ENCODE measurements around the gene CELF5.
A peak's percentile ranks its signal among the peaks of the same experiment; 100 is the strongest.

CELF5 gene

DNA sequence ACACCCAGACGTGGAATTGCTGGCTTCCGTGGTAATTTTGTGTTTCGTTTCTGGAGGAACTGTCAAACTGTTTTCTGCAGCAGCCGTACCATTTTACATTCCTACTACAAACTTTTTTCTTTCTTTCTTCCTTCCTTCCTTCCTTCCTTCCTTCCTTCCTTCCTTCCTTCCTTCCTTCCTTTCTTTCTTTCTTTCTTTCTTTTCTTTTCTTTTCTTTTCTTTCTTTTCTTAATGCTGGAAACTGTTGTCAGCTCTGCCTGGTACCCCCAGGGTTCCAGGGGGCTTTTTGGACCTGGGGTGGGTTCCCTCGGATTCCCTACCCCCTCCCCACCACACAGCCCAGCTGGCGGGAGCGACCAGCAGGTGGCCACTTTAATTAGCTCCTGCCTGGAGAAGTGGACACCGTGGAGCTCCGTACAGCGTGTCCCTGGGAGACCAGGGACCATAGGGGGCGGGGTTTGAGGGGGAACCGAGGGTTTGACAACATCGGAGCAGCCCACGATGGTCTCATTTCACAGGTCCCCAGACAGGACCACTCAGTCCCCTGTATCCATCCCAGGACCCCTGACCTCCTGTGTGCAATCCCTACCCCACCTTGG lies 24.4 kb downstream of the CELF5 start:
- no peak for DNase-seq

DNA sequence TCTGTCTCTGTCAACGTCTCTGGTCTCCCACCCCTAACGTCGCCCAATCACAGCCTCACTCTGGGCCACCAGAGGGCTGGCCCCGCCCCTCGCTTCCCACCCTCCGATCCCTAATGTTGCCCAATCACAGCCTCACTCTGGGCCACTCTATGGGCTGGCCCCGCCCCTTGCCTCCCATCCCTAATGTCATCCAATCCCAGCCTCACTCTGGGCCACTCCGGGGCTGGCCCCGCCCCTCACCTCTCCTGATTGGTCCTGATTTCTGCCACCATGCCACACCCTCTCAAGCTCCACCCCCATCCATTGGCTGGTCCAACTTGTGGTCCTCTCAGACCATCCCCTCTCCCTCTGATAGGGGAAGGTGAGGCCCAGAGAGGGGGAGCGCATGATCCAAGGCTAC lies 24.9 kb downstream of the CELF5 start:
- DNase-seq, result no peak

- no peak for DNase-seq
Measured at GRCh38 chr19:3250675-3251074, 26.2 kb downstream of the CELF5 start.

GRCh38 chr19:3251229-3251628 lies 26.8 kb downstream of the CELF5 start:
- DNase-seq, result no peak

GRCh38 chr19:3252650-3253049 lies 28.2 kb downstream of the CELF5 start:
- DNase-seq, result no peak

DNA sequence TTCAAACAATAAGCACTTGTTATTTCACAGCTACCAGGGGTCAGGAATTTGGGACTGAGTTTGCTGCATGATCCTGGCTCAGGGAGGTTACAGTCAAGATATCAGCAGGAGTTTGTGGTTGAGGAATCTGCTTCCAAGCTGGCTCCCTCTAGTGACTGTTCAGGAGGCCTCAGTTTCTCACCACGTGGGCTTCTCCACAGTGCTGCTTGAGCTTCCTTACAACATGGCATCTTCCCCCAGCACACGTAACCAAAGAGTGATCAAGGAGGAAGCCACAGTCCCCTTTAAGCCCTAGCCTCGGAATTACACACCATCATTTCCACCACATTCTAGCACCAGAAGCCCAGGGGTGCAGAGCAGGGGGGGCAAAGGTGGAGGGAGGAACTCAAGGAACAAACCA lies 28.8 kb downstream of the CELF5 start:
- no peak for DNase-seq

GRCh38 chr19:3254520-3254919 lies 30.1 kb downstream of the CELF5 start:
- no peak for DNase-seq

- no peak for DNase-seq
Measured at GRCh38 chr19:3257071-3257470, 32.6 kb downstream of the CELF5 start.

GRCh38 chr19:3262362-3262761 lies 37.9 kb downstream of the CELF5 start:
- no peak for DNase-seq

DNA sequence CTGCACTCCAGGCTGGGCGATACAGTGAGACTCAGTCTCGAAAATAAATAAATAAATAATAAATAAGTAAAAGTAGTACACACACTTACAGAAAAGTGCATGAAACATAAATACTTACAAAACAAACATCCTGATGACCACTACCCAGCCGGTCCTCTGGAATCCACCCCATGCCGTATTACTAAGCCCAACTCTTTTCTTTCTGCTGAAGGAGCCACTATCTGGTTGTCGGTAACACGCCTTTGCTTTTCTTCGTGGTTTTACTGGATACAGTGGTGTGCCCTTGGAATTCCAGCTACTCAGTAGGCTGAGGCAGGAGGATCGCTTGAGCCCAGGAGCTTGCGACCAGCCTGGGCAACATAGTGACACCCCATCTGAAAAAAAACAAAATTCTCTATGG lies 39.4 kb downstream of the CELF5 start:
- DNase-seq, result no peak

- no peak for DNase-seq
Measured at GRCh38 chr19:3265432-3265831, 41.0 kb downstream of the CELF5 start.

DNA sequence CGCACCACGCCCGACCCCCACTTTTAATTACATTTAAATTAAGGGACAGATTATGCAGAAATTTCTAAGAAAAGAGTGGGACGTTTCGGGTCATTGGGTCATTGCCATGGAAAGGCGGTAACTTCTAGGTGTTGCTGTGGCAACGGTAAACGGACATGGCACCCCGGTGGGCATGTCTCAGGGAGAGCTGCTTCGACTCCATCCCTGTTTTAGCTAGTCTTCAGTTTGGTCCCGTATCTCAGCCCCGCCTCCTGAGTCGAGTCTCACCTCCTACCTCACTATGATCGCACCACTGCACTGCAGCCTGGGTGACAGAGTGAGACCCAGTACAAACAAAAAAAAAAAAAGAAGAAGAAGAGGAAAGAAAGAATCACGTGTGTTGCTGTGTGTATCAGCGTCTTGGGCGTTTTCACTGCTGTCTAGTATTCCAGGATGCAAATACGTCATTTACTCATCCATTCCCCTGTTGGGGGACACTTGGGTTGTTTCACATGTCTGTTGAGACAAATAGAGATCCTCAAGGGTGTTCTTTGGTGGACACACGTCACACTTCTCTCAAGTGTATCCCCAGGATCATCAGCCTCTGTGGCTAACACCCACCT lies 41.7 kb downstream of the CELF5 start:
- DNase-seq, result no peak

GRCh38 chr19:3266792-3267514 lies 42.5 kb downstream of the CELF5 start:
- DNase-seq, result peak; percentile 21

DNA sequence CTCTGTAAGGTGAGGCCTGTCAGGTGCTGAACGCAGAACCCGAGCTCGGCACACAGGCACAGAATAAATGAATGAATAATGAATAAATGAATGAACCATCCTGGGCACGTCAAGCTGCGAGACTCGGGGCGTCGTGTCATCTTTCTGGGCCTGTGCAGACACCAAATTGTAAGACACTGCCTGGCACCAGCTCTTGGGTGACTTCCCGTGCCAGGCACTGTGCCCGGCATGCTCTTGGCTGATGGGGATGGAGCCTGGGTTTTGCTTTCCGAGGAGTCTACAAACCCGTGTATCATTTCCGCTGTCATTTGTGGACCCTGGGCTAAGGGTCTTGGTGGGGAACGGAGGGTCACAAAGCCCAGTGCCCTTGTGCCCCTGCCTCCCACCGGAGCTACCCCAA lies 43.9 kb downstream of the CELF5 start:
- DNase-seq, result no peak

GRCh38 chr19:3268763-3269162 lies 44.3 kb downstream of the CELF5 start:
- DNase-seq, result no peak

GRCh38 chr19:3269916-3270671 lies 45.6 kb downstream of the CELF5 start:
- DNase-seq, result peak; percentile 35

DNA sequence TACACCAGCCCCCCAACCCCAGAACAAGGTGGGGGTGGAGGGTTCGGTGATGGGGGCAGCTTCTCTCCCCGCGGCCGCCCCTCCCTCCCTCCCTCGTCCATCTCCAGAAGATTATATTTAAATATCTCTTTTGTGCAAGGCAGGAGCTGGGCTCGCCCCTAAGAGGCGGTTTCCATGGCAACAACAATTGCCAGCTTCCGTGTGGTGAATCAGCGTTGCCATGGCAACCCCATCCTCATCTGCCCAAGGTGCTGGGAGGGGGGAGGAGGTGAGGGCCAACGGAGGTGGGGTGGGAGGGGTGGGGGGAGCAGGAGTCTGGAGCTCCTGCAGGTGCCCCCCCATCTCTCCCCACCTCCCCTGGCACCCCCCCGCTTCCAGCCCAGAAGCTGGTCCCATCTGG lies 46.4 kb downstream of the CELF5 start:
- peak; percentile 96 for DNase-seq

DNA sequence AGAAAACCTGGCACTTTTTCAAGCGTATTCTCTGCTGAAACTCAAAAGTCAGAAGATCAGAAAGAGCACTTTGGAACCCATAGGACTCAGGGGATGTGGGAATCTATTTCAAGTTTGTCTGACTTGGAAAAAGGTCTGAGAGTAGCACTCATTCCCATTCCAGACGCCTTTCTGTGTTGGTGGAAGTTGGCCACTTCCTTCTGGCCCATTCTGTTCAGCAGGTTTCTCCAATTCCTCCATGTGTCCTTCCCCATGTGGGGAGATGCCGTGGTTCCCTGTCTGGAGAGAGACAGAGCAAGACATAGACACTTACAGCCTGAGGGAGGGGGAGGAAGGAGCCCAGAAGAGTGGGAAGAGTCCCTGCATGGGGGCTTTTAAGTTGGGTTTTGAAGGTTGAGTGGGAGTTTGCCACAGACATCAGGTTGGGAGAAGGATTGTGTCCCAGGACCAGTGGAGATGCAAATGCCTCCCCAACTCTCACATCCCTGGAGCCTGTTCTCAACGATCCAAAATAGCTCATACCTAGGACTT lies 48.0 kb downstream of the CELF5 start:
- no peak for DNase-seq

- no peak for DNase-seq
Measured at GRCh38 chr19:3272952-3273351, 48.5 kb downstream of the CELF5 start.

- no peak for DNase-seq
Measured at GRCh38 chr19:3274245-3274941, 49.9 kb downstream of the CELF5 start.

GRCh38 chr19:3274942-3275582 lies 50.6 kb downstream of the CELF5 start:
- peak; percentile 66 for DNase-seq

Measured in NCI-H1105 treated with DMSO at 0.1 percent for 48 hours (cell line).